ENCODE measurements around the gene CYCS. TPM values are rescaled to one million over a fixed set of nuclear protein-coding genes. Genes with fewer than 3 reads are reported as not detected.

Gene CYCS
- total and polyA plus RNA-seq, 11 donors, result 125 to 774 (median 524) TPM

DNA sequence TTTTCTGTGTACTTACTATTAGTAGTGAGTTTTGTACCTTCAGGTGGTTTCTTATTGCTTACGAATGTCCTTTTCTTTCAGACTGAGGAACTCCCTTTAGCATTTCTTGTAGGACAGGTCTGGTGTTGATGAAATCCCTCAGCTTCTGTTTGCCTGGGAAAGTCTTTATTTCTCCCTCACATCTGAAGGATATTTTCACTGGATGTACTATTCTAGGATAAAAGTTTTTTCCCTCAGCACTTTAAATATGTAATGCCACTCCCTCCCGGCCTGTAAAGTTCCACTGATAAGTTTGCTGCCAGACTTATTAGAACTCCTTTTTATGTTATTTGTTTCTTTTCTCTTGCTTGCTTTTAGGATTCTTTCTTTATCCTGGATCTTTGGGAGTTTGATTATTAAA is 1.7 kb upstream of the CYCS start:
- no peak for ATAC-seq
- intact Hi-C loops (cut with DNase I), result loop anchor here in 2 of 10 donors (10.0 kb wide), 2 partner anchors 58 to 1078 kb away; partner anchors contain the start of genes CBX3 (in 1 of the 2) and HNRNPA2B1 (in 1 of the 2)

DNA sequence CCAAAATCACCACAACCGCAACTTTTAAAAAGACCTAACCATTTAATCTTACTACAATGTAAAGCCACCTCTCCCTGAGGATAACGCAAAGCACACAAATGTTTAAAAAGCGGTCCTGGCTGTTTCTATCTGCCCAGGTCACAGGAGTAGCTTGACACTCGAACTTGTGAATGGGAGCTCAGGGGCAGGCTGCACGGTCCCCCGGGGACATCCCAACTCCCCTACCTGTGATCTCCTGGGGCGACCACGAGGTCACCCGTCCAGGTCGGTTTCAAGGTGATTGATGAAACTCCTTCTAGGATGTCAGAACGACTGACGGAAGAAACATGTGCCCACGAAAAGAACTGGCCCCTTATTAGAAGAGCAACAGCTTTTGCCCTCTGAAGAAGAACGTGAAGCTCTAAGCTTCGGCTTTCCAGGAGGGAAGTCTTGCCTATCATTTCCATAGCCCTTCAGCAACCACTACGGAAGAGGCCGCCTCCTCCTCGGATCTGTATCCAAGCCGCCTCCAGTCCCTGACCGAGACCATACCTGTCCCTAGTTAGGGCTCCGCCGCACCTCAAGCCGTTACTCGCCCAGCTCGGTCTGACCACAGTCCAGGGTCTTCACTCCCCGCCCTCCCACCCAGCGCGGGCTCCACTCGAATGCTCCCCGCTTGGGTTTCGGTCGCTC is 459 bp downstream of the CYCS start:
- Histone ChIP-seq H3K4me3 (peak overlapping the region; percentile 68 to 100 (median 82)), H3K27me3 (no peaks in the 10 kb centered on the region), H3K9me3 (no peaks in the 10 kb centered on the region), H3K27ac (peak overlapping the region; percentile 87 to 100 (median 96)), H3K4me1 (peaks cover 0 to 24% (median 7%) of the 10 kb centered on the region in 12 donors), H3K36me3 (peaks cover 0 to 43% (median 37%) of the 10 kb centered on the region in 9 donors)
- TF ChIP-seq POLR2A (IDR thresholded peaks at IDR 0.05) (no peak), CTCF (IDR thresholded peaks at IDR 0.05) (no peak)
- DNase-seq, result no peak
- 0 to 1% (median 1%) methylated on average over 24 to 32 of the region's 32 CpGs for WGBS, 4 donors
- intact Hi-C loops (cut with DNase I), result loop anchor here in 2 of 10 donors (10.0 kb wide), 2 partner anchors 60 to 1080 kb away; partner anchors contain the start of genes CBX3 (in 1 of the 2) and HNRNPA2B1 (in 1 of the 2)
- peak; percentile 3 to 40 (median 14) for ATAC-seq

More for the DNA sequence above, 1.7 kb upstream of the CYCS start:
- Histone ChIP-seq H3K27ac (peak overlapping the region in 2 of 12 donors; percentile 11 to 99), H3K27me3 (no peaks in the 10 kb centered on the region), H3K4me1 (peaks cover 0 to 24% (median 5%) of the 10 kb centered on the region in 12 donors), H3K36me3 (peaks cover 0 to 21% (median 16%) of the 10 kb centered on the region in 9 donors), H3K9me3 (no peaks in the 10 kb centered on the region), H3K4me3 (no peak overlapping the region)
- 68 to 76% (median 68%) methylated on average over 2 of the region's 2 CpGs for WGBS, 4 donors
- no peak for DNase-seq
- TF ChIP-seq POLR2A (IDR thresholded peaks at IDR 0.05), result no peak
- TF ChIP-seq CTCF (IDR thresholded peaks at IDR 0.05), result no peak

DNA sequence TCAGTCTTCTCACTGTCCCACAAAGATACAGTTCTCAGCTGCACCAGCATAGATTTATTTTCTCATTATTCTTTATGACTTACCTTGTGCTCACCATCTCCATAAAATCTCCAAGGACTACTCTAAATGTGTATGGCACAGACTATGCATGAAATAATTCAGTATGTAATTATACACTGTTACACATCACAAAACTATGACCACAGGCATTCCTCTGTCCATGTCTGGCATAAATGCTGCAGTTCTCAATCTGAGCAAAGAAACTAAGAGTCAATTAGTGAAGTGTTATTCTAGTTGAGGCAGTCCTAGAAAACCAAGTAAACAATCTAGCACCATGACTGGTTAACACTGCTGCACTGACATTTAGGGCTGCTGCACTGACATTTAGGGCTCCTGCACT is 2.7 kb downstream of the CYCS start:
- no peaks in the 10 kb centered on the region for H3K27me3 ChIP-seq
- peak overlapping the region in 1 of 12 donors; percentile 14 for H3K27ac ChIP-seq
- peaks cover 0 to 59% (median 42%) of the 10 kb centered on the region in 9 donors for H3K36me3 ChIP-seq
- peaks cover 0 to 26% (median 9%) of the 10 kb centered on the region in 12 donors for H3K4me1 ChIP-seq
- no peaks in the 10 kb centered on the region for H3K9me3 ChIP-seq
- intact Hi-C loops (cut with DNase I), result loop anchor here in 2 of 10 donors (10.0 kb wide), 2 partner anchors 62 to 1082 kb away; partner anchors contain the start of genes CBX3 (in 1 of the 2) and HNRNPA2B1 (in 1 of the 2)
- no peak for DNase-seq
- no peak for TF ChIP-seq CTCF (IDR thresholded peaks at IDR 0.05)
- no peak for TF ChIP-seq POLR2A (IDR thresholded peaks at IDR 0.05)
- H3K4me3 ChIP-seq, result no peak overlapping the region
- no peak for ATAC-seq

- intact Hi-C loops (cut with DNase I), result loop anchor here in 2 of 10 donors (10.0 kb wide), 2 partner anchors 63 to 1083 kb away; partner anchors contain the start of genes CBX3 (in 1 of the 2) and HNRNPA2B1 (in 1 of the 2)
- Histone ChIP-seq H3K27me3 (no peaks in the 10 kb centered on the region), H3K27ac (no peak overlapping the region), H3K9me3 (no peaks in the 10 kb centered on the region), H3K4me1 (peaks cover 0 to 32% (median 11%) of the 10 kb centered on the region in 12 donors), H3K4me3 (no peak overlapping the region), H3K36me3 (peaks cover 0 to 59% (median 42%) of the 10 kb centered on the region in 9 donors)
- ATAC-seq (no peak), DNase-seq (no peak)
- WGBS, 4 donors, result 92 to 97% (median 96%) methylated on average over 9 of the region's 9 CpGs
- TF ChIP-seq POLR2A (IDR thresholded peaks at IDR 0.05), result no peak
- TF ChIP-seq CTCF (IDR thresholded peaks at IDR 0.05), result no peak
Observed at GRCh38 chr7:25121599-25121998, 3.5 kb downstream of the CYCS start.
